GM23248 (cell line): ENCODE data around the gene C5orf63.

Experiments
- EZH2 ChIP-seq: fragments of 200-600 bp; sonication (generic); IDR thresholded peaks from 2 replicates; pipeline ENCODE4 v1.6.1; 2018; ENCODE audit warnings: antibody characterized with exemption, mild to moderate bottlenecking; ENCODE audit not compliant: insufficient read depth, poor library complexity, severe bottlenecking
- EZH2phosphoT487 ChIP-seq: fragments of 200-600 bp; sonication (generic); IDR thresholded peaks from 2 replicates; pipeline ENCODE4 v1.6.1; 2018; ENCODE audit warnings: antibody characterized with exemption, moderate library complexity, mild to moderate bottlenecking, low read depth; ENCODE audit not compliant: insufficient read depth

DNA sequence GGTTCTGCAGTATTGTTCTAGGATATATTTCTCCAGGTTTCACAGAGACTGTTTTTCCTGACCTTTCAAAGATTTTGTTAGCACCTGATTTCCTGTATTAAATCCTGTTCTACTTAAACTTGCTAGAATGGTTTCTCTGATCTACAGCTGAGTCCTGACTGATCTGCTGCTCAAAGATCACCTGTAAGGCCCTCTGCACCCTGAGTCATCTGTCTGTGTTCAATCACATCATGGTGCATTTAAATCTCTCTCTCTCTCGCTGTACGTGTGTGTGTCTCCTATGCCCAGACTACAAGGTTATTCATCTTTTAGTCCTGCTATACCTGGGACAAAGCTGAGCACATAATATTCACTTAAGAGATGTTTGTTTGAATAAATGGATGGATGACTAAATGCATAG is 13.3 kb upstream of the C5orf63 start:
- TF ChIP-seq EZH2phosphoT487 = no peak
- TF ChIP-seq EZH2 = no peak
